K562 treated with DMSO at 1 percent for 24 hours (cell line): ENCODE data around the gene BIRC3. TPM values are rescaled to one million over a fixed set of nuclear protein-coding genes. Genes with fewer than 3 reads are reported as not detected.

Source experiments
- total RNA-seq: library from RNA; unstranded; fragments of 300-600 nt; gene quantifications from 2 replicates; pipeline ENCODE4 v1.2.3, GENCODE V29; 2022; ENCODE audit warnings: low read depth; ENCODE audit not compliant: insufficient read depth

The BIRC3 gene
- 3.0 and 4.0 TPM in 2 replicates for total RNA-seq

GRCh38 chr11:102317099-102317767 lies at the start of gene BIRC3:
BIRC3 (plus strand) TSS chr11:102317484; CDS start chr11:102324510, 7,026 bp downstream.

DNA sequence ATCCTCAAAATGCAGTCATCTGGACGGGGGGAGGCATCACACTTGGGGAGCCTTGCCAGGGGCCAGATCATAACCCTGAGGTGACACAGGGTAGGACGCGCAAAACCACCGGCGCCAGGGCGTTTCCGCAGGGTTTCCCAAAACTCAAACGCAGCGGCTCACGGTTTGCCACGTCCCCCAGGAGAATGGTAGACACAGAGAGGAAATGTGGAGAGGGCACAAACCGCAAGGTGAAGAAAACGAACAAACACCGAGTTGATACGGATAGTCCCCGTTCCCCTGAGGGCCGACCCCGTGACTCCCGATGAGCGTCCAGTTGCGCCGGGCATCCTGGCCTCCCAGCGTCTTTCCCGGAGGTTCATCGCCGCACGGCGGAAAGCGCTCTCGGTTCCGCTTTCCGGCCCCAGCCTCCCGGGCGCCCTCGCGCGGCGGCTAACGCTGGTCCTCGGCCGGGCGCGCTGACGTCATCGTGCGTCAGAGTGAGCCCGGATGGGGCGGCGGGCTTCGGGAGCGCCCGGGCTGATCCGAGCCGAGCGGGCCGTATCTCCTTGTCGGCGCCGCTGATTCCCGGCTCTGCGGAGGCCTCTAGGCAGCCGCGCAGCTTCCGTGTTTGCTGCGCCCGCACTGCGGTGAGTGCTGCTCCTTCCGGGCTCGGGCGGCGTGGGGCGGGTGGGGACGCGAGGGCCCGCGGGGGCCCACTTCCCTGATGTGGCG lies 29.6 kb downstream of the BIRC3 start, which contains the start of gene BIRC2:
TSS of gene BIRC2 (plus strand) at position 467 of the 714 bp plus-strand sequence. CDS start 2,641 bp downstream, outside the sequence.

Other genes starting within 250 kb of the BIRC3 start
- gene YAP1, start 207.0 kb upstream of the BIRC3 start, total RNA-seq = not detected in 2 replicates
- gene BIRC2, start 29.7 kb downstream of the BIRC3 start, total RNA-seq = 20.2 and 24.5 TPM in 2 replicates
- gene TMEM123, start 135.3 kb downstream of the BIRC3 start, total RNA-seq = 30.5 and 38.6 TPM in 2 replicates
- not detected in 2 replicates for gene MMP7, start 213.3 kb downstream of the BIRC3 start, total RNA-seq